Psoas muscle (tissue), 8 donors: Measurements from ENCODE around the gene IL1R2. TPM values are rescaled to one million over a fixed set of nuclear protein-coding genes. Genes with fewer than 3 reads are reported as not detected.

Experiments
- ATAC-seq, 4 donors: fragments of 200-7000 bp; cut with Tn5 transposase; one replicate each; pipeline ENCODE4 v1.9.1; 2020; ENCODE audit warnings: moderate library complexity in 3 of 4, mild to moderate bottlenecking in 2 of 4
- DNase-seq, 2 donors: peaks; one replicate each; pipeline ENCODE4 v3.0.0-alpha.2; 2020
- H3K27ac ChIP-seq: fragments of 200-600 bp; one replicate; pipeline ENCODE4 v1.8.0; 2022
- H3K27me3 ChIP-seq, 3 donors: fragments of 200-600 bp in 1 of 3; one replicate each; pipeline versions ENCODE4 v1.6.1 to v1.8.0; 2013 to 2022; ENCODE audit warnings: low read length in 2 of 3, mild to moderate bottlenecking in 2 of 3, moderate library complexity in 1 of 3; ENCODE audit not compliant: insufficient read depth in 3 of 3
- H3K36me3 ChIP-seq, 2 donors: fragments of 200-600 bp in 1 of 2; one replicate each; pipeline versions ENCODE4 v1.6.1 to v1.8.0; 2013 to 2022; ENCODE audit warnings: low read depth in 1 of 2, mild to moderate bottlenecking in 1 of 2, moderate library complexity in 1 of 2; ENCODE audit not compliant: insufficient read depth in 1 of 2
- H3K4me1 ChIP-seq: fragments of 200-600 bp; one replicate; pipeline ENCODE4 v1.8.0; 2022
- H3K4me3 ChIP-seq: fragments of 200-600 bp; one replicate; pipeline ENCODE4 v1.8.0; 2022; ENCODE audit warnings: mild to moderate bottlenecking
- H3K9me3 ChIP-seq: fragments of 200-600 bp; one replicate; pipeline ENCODE4 v1.8.0; 2022
- WGBS, 3 donors: extraction: QIAGEN DNeasy Blood & Tissue Kit; methylation state at CpG; one replicate each; pipeline versions ENCODE4 v1.1.6 to v1.1.7; 2013; 5-methylcytosine and 5-hydroxymethylcytosine counted together
- intact Hi-C, 2 donors: fragments of 100-400 bp; cut with DNase I; formaldehyde crosslinking; loops; one replicate each; pipeline versions ENCODE4 v1.11.0 to v1.14.2; 2022
- polyA plus RNA-seq, 3 donors: library from polyadenylated mRNA; stranded (reverse); fragments of 200-250 nt; gene quantifications; one replicate each; pipeline ENCODE4 v1.2.3, GENCODE V29; 2013
- total RNA-seq, 4 donors: library from RNA; stranded (reverse); fragmentation: NEBNext Ultra II Directional in 2 of 4; extraction: Animal tissue kit (Norgen Biotek cat#: 25700) in 2 of 4; gene quantifications; one replicate each; pipeline versions ENCODE4 v1.2.1 to v1.2.4, GENCODE V29; 2021 to 2023
- TF ChIP-seq, protein P1 (sequence below): fragments of 200-600 bp; IDR thresholded peaks from one replicate; pipeline ENCODE4 v1.8.0; 2022; ENCODE audit warnings: antibody characterized with exemption
- donor health status: healthy with polysubstance abuse.
- donor health status: DM: no; HTN: no; CAD: no; lungs with moderate emphysema.
- donor health status: Bipolar disorder and iron deficiency.
- donor health status: healthy.
- donor health status: DM: yes; HTN: yes; CAD: no.
- donor health status: DM: no; HTN: no; CAD: no.
- donor health status: DM: no; HTN: no; CAD: no.
- donor health status: DM: yes; HTN: yes; CAD: no.

Gene IL1R2
- total and polyA plus RNA-seq, 7 donors = 0.41 to 3.4 (median 1.3) TPM

DNA sequence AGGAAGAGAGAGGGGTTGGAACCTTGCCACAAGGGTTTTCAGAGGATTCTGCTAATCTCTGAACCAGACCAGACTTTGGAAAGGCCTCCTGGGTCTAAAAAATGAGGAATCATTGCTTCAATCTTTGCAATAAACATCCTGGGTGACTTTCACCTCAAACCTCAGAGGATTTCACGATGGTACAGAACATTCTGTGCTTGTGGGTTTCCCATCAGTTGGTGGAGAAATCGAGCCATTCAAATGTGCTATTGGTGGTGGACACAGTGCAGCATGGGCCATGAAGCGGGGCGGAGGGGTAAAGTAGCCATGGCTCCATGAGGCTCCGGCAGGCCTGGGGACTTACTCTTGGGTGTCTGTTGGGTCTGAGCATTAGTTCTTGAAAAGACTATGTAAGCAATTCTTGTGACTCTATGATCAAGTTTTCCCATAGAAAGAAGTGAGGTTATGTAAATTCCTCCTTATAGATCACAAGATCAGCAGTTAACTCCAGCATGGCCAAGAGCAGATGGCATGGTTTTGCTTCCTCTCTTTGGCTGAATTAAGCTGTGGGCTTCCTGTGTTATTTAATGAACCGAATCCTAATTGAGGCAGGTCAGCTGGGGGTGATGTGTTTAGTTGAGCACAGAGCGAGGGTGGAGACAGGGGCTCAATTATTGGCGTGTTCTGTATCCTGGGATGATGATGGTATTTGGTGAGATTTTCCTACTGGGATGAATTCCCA is 1.9 kb upstream of the IL1R2 start:
- Histone ChIP-seq H3K4me1 (no peaks in the 10 kb centered on the region), H3K27ac (no peak overlapping the region), H3K4me3 (no peak overlapping the region), H3K27me3 (peaks cover 0 to 13% (median 0%) of the 10 kb centered on the region in 3 donors), H3K36me3 (no peaks in the 10 kb centered on the region), H3K9me3 (no peaks in the 10 kb centered on the region)
- DNase-seq = no peak
- ATAC-seq = peak in 1 of 4 donors; percentile 32
- TF ChIP-seq, protein P1, sequence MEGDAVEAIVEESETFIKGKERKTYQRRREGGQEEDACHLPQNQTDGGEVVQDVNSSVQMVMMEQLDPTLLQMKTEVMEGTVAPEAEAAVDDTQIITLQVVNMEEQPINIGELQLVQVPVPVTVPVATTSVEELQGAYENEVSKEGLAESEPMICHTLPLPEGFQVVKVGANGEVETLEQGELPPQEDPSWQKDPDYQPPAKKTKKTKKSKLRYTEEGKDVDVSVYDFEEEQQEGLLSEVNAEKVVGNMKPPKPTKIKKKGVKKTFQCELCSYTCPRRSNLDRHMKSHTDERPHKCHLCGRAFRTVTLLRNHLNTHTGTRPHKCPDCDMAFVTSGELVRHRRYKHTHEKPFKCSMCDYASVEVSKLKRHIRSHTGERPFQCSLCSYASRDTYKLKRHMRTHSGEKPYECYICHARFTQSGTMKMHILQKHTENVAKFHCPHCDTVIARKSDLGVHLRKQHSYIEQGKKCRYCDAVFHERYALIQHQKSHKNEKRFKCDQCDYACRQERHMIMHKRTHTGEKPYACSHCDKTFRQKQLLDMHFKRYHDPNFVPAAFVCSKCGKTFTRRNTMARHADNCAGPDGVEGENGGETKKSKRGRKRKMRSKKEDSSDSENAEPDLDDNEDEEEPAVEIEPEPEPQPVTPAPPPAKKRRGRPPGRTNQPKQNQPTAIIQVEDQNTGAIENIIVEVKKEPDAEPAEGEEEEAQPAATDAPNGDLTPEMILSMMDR = no peak
- intact Hi-C loops = no loop called here
- whole genome bisulfite sequencing, 3 donors = 74 to 77% (median 75%) methylated on average over 8 of the region's 8 CpGs

DNA sequence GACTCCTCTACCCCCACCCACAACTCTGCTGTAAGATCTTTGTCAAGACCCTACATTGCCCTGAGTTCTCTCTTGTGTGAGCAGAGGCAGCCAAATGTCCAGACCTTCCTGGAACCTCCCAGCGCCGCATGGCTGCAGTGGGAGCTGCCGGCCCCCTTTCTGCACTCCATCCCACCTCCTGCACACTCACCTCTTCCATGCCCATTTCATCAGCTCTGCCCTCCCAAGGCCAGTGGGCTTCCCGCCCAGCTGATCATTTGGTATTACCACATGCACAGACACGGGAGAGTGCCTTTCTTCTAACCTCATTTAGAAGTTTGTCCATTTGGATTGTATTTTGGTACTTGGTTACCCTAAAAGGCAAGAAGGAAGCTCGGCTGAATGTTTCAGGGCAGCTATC is 2.0 kb downstream of the IL1R2 start:
- intact Hi-C loops = no loop called here
- no peak overlapping the region for H3K4me3 ChIP-seq
- DNase-seq = no peak
- TF ChIP-seq, protein P1 = no peak
- no peak overlapping the region for H3K27ac ChIP-seq
- peaks cover 0 to 13% (median 0%) of the 10 kb centered on the region in 3 donors for H3K27me3 ChIP-seq
- no peak for ATAC-seq
- H3K36me3 ChIP-seq = no peaks in the 10 kb centered on the region
- no peaks in the 10 kb centered on the region for H3K9me3 ChIP-seq
- 63 to 78% (median 75%) methylated on average over 6 of the region's 6 CpGs for WGBS, 3 donors
- H3K4me1 ChIP-seq = no peaks in the 10 kb centered on the region

DNA sequence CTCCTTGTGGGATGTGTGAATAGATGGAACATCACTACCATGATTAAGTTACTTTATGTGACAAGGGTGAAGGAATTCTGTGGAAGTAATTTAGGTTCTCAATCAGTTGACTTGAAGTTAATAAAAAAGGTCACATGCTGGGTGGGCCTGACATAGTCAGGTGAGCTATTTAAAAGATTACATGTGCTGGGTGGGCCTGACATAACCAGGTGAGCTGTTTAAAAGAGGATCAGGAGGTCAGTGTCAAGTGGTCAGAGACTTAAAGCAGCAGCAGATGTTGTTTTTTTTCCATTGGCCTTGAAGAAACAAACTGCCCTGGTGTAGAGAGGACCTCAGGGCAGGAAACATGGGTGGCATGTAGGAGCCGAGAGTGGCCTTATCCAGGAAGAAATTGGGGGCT is 3.3 kb downstream of the IL1R2 start:
- no peak for DNase-seq
- Histone ChIP-seq H3K27ac (no peak overlapping the region), H3K36me3 (no peaks in the 10 kb centered on the region), H3K4me1 (no peaks in the 10 kb centered on the region), H3K9me3 (no peaks in the 10 kb centered on the region), H3K4me3 (no peak overlapping the region), H3K27me3 (peaks cover 0 to 13% (median 0%) of the 10 kb centered on the region in 3 donors)
- TF ChIP-seq, protein P1 = no peak
- 71 to 94% (median 75%) methylated on average over 1 of the region's 1 CpG for WGBS, 3 donors
- no peak for ATAC-seq
- intact Hi-C loops = no loop called here

DNA sequence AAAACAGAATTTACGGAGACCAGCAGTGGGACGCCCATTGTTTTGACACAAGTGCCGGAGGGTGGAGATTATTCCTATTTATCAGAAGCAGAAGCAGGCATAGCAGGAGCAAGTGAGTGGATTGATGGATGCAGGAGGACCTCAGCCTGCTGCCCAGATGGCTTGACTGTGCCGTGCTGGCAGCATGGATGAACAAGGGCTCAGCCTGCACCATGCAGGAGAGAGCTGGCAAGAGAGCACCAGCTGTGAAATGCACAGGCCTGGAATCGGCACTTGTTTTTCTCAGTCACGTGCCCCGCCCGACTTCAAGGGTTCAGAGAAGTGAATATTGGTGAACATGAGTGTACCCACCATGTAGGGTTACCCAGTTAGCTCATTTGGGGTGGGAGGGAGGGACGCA is 4.0 kb downstream of the IL1R2 start:
- H3K27me3 ChIP-seq = peaks cover 0 to 13% (median 0%) of the 10 kb centered on the region in 3 donors
- H3K4me3 ChIP-seq = no peak overlapping the region
- no peaks in the 10 kb centered on the region for H3K9me3 ChIP-seq
- no peak overlapping the region for H3K27ac ChIP-seq
- H3K4me1 ChIP-seq = no peaks in the 10 kb centered on the region
- intact Hi-C loops = no loop called here
- DNase-seq (no peak), ATAC-seq (no peak)
- TF ChIP-seq, protein P1 = no peak
- no peaks in the 10 kb centered on the region for H3K36me3 ChIP-seq
- WGBS, 3 donors = 43 to 59% (median 44%) methylated on average over 9 of the region's 9 CpGs

DNA sequence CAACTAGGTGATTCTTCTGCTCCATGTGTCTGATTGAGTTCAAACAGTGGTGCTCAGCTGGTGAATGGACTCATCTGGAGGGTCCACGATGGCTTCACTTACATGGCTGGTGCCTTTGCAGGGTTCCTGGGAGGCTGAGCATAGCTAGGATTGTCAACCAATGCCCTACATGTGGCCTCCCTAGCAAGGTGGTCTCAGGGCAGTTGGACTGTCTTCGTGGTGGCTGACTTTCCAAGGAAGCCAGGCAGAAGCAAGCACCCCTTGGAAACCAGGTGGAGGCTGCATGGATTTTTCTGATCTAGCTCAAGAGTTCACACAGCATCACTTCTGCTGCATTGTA is 6.8 kb downstream of the IL1R2 start:
- WGBS, 3 donors = 82 to 88% (median 85%) methylated on average over 2 of the region's 2 CpGs
- ATAC-seq = no peak
- H3K27me3 ChIP-seq = peaks cover 0 to 12% (median 0%) of the 10 kb centered on the region in 3 donors
- no peaks in the 10 kb centered on the region for H3K9me3 ChIP-seq
- TF ChIP-seq, protein P1 = no peak
- H3K4me1 ChIP-seq = no peaks in the 10 kb centered on the region
- intact Hi-C loops = no loop called here
- H3K36me3 ChIP-seq = no peaks in the 10 kb centered on the region
- no peak overlapping the region for H3K27ac ChIP-seq
- no peak overlapping the region for H3K4me3 ChIP-seq
- no peak for DNase-seq
